GM21723 (cell line): ENCODE results near the gene MVP.
"Not testable (repeated sequence)": the region's sequence is repeated elsewhere in the genome, so short reads cannot be mapped to it uniquely, and the experiment has no call there.

ENCODE experiments used
- ATAC-seq: cut with Tn5 transposase; IDR thresholded peaks from one replicate; pipeline ENCODE4 v1.9.1; 2021; ENCODE audit warnings: mild to moderate bottlenecking, moderate library complexity; ENCODE audit not compliant: unreplicated experiment

MVP gene

GRCh38 chr16:29820271-29820701, at the start of gene MVP:
Gene MVP, plus strand, starts transcription at chr16:29820462. Its CDS starts 10,088 bp downstream, at chr16:29830550.
- ATAC-seq: no peak

- ATAC-seq: not testable (repeated sequence)
Observed at GRCh38 chr16:29772330-29772729, 47.9 kb upstream of the MVP start.

GRCh38 chr16:29774730-29775129, 45.5 kb upstream of the MVP start:
- ATAC-seq: no peak

- ATAC-seq: no peak
Observed at GRCh38 chr16:29775742-29776408, 44.4 kb upstream of the MVP start.

- ATAC-seq: no peak
Observed at GRCh38 chr16:29777576-29778350, 42.5 kb upstream of the MVP start, which contains the start of gene ZG16. Gene ZG16, plus strand, starts transcription at chr16:29778256. Its CDS starts 1,011 bp downstream, at chr16:29779267.

- no peak for ATAC-seq
Observed at GRCh38 chr16:29779474-29779873, 40.8 kb upstream of the MVP start.

- ATAC-seq: not testable (repeated sequence)
Observed at GRCh38 chr16:29783094-29783953, 36.9 kb upstream of the MVP start.

GRCh38 chr16:29784157-29784556, 36.1 kb upstream of the MVP start:
- no peak for ATAC-seq

GRCh38 chr16:29784901-29785500, 35.3 kb upstream of the MVP start:
- no peak for ATAC-seq

GRCh38 chr16:29787155-29787554, 33.1 kb upstream of the MVP start:
- not testable (repeated sequence) for ATAC-seq

- peak; percentile 1 for ATAC-seq
Observed at GRCh38 chr16:29789775-29790182, 30.5 kb upstream of the MVP start.

GRCh38 chr16:29790183-29790948, 29.9 kb upstream of the MVP start, which contains the start of gene KIF22:
Gene KIF22, plus strand, starts transcription at chr16:29790751. Its CDS starts 9 bp downstream, at chr16:29790760.
- peak; percentile 90 for ATAC-seq

GRCh38 chr16:29790949-29791844, 29.1 kb upstream of the MVP start:
- ATAC-seq: no peak

- ATAC-seq: no peak
Observed at GRCh38 chr16:29791845-29792807, 28.1 kb upstream of the MVP start.

GRCh38 chr16:29793153-29793552, 27.1 kb upstream of the MVP start:
- ATAC-seq: not testable (repeated sequence)

- ATAC-seq: no peak
Observed at GRCh38 chr16:29794231-29794710, 26.0 kb upstream of the MVP start.

- ATAC-seq: no peak
Observed at GRCh38 chr16:29802416-29802935, 17.8 kb upstream of the MVP start.
